KOPT-K1 (cell line): Measurements from ENCODE around the gene ADAMTS2.

Source experiments
- H3K27ac ChIP-seq: fragments of 200-600 bp; sonication (generic); 2 replicates; pipeline ENCODE4 v1.5.1; 2016; ENCODE audit warnings: antibody characterized with exemption, mild to moderate bottlenecking, low read depth, low read length; ENCODE audit not compliant: poor library complexity, severe bottlenecking
- H3K36me3 ChIP-seq: fragments of 200-600 bp; sonication (generic); 2 replicates; pipeline ENCODE4 v1.5.1; 2017; ENCODE audit warnings: antibody characterized with exemption, mild to moderate bottlenecking, low read length, moderate library complexity; ENCODE audit not compliant: insufficient read depth
- H3K9me3 ChIP-seq: fragments of 200-600 bp; sonication (generic); 2 replicates; pipeline ENCODE4 v1.5.1; 2017; ENCODE audit warnings: antibody characterized with exemption, low read length, mild to moderate bottlenecking; ENCODE audit not compliant: insufficient read depth, poor library complexity, severe bottlenecking

The ADAMTS2 gene

DNA sequence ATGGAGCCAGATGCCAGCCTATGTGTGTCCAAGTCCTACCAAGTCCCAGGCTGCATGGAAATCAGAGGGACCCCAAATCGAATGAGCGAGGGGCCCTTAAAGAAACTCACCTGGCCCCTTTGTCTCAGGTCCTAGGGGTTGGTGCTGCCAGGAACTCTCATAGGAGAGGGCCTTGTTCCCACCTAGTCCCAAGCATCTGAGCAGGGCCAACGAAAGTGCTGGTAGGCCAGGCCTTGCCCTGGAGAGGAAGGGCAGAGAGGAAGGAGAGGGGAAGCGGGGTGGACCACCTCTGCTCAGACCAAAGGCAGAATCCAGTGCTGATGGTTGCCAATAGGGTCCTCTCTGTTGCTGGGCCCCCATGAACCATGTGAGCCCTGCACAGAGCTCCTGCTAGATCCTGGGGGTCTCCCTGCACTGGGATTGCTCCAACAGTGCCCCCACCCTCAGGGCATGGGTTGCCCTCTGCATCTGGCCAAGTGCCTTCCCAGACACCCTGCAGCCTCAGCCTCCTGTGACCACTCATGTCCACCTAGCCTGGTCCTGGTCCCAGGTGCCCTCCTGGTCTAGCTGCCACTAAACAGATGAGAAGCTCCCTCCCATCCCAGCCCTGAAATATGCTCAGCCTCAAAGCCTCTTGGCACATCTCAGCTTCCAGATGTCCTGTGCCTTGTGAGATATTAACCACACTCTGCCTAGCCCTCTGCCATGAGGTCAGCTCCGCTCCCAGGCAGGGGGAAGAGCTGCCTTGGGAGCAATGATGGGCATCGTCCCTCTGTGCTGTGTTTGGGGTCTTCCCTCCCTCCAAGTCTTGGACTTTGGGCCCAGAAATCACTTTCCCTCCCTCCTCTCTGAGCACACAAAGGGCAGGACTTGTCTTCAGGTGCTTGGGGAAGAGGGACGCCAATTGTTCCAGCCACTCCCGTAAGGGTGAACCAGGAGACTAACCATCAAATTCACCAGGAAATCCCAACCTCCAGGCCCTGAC, 109.6 kb downstream of the ADAMTS2 start:
- Histone ChIP-seq H3K36me3 (no peaks in the 10 kb centered on the region), H3K27ac (no peak overlapping the region), H3K9me3 (peaks cover 23% of the 10 kb centered on the region)

DNA sequence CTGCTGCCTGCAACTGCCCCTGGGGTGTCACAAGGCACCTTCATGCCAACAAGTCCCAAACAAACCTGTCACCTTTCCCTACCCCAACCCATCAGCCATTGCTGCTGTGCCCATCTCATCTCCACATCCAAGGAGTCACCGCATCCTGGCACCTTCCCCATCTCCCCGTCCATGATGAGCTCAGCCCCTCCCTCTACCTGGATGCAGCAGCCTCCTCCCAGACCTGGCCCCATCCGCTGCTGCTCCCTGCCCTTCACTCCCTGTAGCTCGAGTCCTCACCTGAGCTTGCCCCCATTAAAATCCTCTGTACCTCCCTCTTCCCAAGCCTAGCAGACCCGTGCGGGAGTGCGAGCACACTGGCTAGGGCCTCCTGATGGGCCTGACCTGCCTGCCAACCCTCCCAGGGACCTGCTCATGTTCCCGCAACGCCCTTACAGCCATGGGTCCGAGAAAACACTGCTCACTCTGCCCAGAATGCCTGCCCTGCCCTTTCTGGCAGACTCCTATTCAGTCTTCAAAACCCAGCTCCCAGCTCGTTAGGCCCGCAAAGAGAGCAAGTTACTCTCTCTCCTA, 110.6 kb downstream of the ADAMTS2 start:
- Histone ChIP-seq H3K36me3 (no peaks in the 10 kb centered on the region), H3K27ac (no peak overlapping the region), H3K9me3 (peaks cover 21% of the 10 kb centered on the region)

DNA sequence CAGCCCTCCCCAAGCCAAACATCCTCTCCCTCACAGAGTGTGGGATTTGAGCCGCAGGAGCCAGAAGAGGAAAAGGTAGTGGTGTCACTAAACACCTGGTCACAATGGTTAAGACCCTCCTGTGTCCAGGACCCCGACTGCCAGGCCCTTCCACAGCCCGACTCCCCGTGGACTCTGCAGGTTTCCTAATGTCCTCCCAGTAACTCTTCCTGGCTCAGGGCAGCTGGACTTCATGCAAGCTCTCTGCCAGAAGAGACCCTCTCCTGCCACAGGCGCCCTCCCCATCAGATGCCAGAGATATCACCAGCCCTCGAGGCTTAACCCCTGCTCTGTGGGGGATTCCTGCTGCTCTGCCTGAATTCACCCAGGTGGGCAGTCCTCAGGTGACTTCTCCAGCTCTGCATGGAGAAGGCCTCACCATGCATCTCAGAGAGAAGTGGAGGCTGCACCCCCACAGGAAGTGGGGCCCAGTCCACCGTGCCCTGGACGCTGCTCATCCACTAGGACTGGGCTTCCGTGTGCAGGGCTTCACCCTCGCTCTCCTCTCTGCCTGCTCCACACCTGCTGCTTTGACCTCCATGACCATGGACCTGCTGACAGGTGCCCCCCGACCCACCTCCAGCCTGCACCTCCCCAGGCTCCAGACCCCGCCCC, 111.2 kb downstream of the ADAMTS2 start:
- Histone ChIP-seq H3K36me3 (no peaks in the 10 kb centered on the region), H3K9me3 (peaks cover 15% of the 10 kb centered on the region), H3K27ac (no peak overlapping the region)

DNA sequence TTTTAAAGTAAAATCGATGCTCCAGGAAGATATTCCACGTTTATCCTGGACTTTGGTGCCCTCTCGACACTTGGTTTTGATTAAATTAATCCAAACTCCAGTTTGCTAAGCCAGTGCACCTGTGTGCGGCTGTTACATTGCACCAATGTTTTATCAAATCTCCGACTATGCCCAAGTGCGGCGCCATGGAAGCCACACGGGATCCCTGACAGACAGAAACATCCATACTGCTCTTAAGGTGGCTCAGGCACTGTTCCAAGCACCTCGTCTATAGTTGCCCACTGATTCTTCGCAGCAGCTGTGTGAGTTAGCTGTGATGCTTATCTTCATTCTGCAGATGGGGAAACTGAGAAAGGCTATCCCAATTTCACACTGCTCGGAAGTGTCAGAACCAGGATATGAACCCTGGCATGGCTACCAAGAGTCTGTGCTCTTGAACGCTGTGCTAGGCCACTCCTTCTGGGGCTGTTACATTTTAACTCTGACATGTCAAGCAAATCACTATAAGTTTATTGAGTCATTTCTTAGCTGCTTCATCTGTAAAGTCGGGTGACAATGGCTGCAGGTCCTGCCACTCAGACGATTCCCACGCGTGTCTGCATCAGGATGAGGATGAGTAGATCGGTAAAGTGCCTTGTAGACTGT, 113.0 kb downstream of the ADAMTS2 start:
- Histone ChIP-seq H3K36me3 (no peaks in the 10 kb centered on the region), H3K9me3 (peaks cover 11% of the 10 kb centered on the region), H3K27ac (no peak overlapping the region)

DNA sequence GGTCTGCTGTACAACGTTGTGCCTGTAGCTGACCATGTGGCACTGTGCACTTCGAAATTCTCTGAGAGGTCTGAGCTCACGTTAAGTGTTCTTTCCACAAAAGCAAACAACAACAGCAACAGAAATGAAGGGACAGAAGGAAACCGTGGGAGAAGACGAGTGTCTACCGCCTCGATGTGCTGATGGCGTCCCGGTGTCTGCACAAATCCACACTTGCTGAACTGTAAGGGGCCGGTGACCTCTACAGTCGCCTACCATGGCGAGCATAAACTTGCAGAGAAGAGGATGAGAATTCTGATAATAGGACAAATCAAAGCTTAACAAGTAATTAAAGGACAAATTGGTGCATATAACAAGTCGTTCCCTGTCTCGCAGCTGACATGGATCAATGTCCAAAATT, 114.0 kb downstream of the ADAMTS2 start:
- no peaks in the 10 kb centered on the region for H3K36me3 ChIP-seq
- no peak overlapping the region for H3K27ac ChIP-seq
- H3K9me3 ChIP-seq: peaks cover 2% of the 10 kb centered on the region

DNA sequence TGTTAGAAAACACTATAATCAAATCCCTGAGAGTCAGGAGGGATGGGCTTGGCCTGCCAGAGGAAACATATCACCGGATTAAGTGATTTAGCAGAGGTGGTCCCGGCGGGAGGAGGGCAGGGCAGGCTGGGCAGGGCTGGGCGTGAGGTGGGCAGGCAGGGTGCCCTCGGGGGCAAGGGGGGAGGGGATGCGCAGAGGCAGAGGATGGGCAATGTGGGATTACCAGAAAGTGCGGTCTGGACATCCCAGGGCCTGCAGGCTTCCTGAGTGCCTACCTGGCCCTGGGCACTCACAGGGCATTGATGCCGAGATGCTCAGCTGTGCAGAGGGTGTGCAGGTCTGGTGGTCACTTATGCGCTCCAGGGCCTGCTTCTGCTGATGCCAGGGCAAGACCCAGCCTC, 115.2 kb downstream of the ADAMTS2 start:
- Histone ChIP-seq H3K9me3 (no peaks in the 10 kb centered on the region), H3K27ac (no peak overlapping the region)

DNA sequence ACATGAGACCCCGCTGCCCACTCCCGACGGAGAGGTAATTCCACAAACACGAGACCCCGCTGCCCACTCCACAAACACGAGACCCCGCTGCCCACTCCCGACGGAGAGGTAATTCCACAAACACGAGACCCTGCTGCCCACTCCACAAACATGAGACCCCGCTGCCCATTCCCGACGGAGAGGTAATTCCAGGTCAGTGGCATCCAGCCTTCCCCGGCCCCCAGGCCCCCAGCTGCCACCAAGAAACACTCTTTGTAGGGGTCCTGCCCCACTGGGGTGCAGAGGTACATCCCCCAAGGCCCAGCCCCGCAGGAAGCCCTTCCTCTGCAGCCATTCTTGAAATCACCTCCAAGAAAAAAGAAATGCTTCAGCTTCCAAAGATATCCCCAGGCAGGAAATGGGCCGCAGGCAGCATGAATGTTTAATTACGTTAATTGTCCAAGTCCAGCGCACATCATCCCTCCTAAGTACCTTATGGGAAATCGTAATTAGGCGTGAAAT, 115.9 kb downstream of the ADAMTS2 start:
- Histone ChIP-seq H3K9me3 (no peaks in the 10 kb centered on the region), H3K27ac (no peak overlapping the region), H3K36me3 (no peaks in the 10 kb centered on the region)

More for the DNA sequence above, 115.2 kb downstream of the ADAMTS2 start:
- no peaks in the 10 kb centered on the region for H3K36me3 ChIP-seq

DNA sequence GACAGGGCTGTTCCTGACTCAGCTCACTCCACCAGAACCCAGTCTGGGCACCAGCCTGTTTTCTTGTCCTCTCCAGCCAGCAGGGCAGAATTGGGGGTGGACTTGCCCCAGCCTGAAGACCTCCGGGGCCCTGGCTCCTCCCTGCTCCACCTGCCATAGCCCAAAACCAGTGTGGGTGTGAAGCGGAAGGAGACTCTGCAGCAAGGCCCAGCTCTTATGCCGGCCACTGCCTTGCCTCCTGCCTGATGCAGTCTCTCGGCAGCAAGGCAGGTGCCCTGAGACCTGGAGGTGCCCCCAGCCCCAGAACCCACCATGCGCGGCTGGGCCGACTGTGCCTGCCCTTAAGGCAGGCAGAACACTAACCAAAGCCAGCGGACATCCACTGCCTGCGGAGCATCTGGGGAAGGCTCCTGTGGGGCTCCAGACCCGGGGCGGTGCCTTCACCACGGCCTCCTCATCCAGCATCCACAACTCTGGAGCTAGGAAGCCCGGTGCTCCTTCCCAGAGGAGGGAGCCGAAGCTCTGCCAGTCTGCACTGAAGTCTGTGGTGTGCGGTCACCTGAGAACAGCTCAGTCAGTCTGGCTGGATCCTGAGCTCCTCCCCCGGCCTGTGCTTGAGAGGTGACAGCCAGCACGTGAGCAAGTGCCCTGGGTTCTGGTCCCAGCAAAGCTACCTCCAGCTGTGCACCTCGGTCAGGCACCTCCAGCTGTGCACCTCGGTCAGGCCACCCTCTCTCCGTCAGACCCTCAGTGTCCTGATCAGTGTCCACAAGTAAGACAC, 116.7 kb downstream of the ADAMTS2 start:
- H3K36me3 ChIP-seq: no peaks in the 10 kb centered on the region

DNA sequence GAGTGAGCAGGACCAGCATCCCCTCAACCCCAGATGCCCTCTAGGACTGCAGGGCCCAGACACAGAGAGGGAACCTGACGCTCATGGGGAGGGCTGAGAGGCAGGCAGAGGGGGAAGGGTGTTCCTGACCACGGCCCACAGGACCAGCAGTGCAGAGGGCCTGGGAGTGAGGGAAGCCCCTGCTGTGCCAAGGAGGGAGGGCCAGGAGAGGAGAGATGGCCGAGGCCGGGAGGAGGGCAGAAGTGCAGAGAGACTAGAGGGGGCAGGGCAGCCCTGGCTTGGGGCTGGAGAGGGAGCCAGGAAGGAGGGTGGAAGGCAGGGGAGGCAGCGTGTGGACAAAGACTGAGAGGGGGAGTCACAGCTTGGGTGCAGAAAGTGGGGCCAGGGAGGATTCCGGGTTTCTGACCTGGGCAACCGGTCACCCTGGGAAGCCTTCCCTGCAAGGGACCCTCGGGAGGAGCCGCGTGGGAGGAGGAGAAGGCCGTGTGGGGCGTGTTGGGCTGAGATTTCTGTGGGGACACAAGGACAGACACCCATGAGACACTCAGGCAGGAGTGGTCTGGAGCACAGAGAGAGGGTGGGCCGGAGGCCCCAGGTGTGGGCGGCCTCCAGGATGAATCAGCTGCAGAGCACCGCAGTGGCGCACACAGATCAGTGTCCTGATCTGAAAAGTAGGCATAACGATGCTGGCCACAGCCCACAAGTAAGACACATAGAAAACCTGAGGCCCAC, 117.5 kb downstream of the ADAMTS2 start:
- no peaks in the 10 kb centered on the region for H3K9me3 ChIP-seq
- no peak overlapping the region for H3K27ac ChIP-seq
- no peaks in the 10 kb centered on the region for H3K36me3 ChIP-seq

More for the DNA sequence above, 116.7 kb downstream of the ADAMTS2 start:
- Histone ChIP-seq H3K9me3 (no peaks in the 10 kb centered on the region), H3K27ac (no peak overlapping the region)

DNA sequence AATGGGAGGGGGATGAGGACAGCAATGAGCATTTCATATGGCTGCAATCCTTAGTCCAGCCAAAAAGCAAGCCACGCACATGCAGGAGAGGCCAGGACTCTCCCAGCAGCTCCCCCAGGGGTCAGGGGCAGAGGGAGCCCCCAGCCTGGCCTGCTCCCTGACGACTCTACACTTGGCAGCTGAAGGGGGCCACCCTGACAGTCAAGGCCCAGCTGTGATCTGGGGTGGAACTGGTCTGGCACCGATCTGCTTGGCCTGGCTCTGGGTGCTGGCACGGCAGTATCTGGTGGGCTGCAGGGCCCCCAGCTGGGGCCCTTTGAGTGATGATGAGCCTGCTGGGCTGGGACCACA, 118.1 kb downstream of the ADAMTS2 start:
- no peaks in the 10 kb centered on the region for H3K9me3 ChIP-seq
- no peaks in the 10 kb centered on the region for H3K36me3 ChIP-seq
- no peak overlapping the region for H3K27ac ChIP-seq

DNA sequence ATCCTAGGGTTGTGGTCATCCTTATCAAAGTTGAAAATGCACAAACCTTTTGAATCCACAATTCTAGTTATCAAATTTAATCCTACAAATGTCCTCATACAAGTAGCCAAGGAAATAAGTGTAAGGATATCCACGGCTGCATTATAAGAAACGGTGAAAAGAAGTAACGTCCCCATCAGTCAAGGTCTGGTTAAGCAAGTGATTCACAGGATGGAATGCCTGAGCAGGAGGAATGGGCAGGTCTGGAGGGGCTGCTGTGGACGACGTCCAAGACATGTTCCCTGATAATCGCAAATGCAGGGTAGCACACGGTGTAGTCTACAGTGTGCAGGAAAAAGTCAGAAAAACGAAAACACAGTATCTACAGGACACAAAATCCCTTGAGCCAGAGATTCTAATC, 118.6 kb downstream of the ADAMTS2 start:
- H3K9me3 ChIP-seq: no peaks in the 10 kb centered on the region
- H3K27ac ChIP-seq: no peak overlapping the region
- no peaks in the 10 kb centered on the region for H3K36me3 ChIP-seq

DNA sequence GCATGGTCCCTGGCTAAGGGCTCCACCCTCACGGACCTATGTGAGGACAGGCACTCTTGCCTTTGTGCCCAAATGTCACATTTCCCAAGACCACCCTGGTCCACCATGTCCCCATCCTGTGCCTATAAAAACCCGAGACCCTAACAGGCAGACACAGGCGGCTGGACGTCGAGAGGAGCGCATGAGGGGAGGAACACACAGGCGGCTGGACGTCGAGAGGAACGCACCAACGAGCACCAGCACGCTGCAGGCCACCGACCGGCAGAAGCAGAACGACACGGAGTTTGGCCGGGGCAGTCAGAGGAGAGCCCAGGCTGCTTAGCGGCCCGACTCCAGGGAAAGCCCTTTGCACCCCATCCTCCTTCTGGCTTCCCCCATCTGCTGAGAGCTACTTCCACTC, 119.9 kb downstream of the ADAMTS2 start:
- Histone ChIP-seq H3K36me3 (no peaks in the 10 kb centered on the region), H3K27ac (no peak overlapping the region), H3K9me3 (no peaks in the 10 kb centered on the region)

DNA sequence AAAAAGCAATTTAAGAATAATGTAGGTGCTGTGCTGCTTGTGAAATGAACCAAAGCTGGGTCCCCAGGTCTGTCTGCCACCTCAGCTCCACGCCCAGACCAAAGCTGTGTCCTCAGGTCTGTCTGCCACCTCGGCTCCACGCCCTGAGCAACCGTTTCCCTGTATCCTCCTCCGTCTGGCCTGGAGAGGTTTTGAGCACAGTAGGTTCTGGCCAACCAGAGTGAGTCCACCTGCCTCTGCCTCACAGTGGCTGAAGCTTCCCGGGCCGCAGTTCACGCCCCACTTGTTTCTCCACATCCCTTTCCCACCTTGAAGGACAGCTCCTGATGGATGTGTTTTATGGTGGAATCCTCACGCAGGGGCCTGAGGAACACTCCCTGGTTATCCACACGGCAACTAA, 120.5 kb downstream of the ADAMTS2 start:
- Histone ChIP-seq H3K27ac (no peak overlapping the region), H3K9me3 (no peaks in the 10 kb centered on the region), H3K36me3 (no peaks in the 10 kb centered on the region)

DNA sequence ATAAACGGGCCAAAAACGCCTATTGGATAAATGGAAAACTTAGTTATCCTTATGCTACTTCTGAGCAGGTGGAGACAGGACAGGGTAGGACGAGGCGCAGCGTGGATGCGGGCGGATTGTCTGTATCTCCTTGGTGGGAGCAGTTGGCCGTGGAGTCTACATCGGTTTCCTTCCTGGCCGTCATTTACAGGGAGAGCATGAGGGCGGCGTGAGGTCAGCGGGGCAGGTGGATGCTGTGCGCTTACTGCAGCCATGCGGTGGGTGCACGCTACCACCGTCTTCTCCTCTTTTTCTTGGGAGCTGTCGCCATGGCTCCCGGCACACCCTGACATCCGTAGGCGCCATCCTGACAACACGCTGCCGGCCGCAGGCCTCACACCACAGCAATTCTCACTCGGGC, 121.3 kb downstream of the ADAMTS2 start:
- Histone ChIP-seq H3K9me3 (no peaks in the 10 kb centered on the region), H3K36me3 (no peaks in the 10 kb centered on the region)

More for the DNA sequence above, 121.3 kb downstream of the ADAMTS2 start:
- H3K27ac ChIP-seq: no peak overlapping the region
